MM.1S (cell line): ENCODE results near the gene AP5S1.

Source experiments
- DNase-seq: peaks from one replicate; pipeline ENCODE4 v3.0.0-alpha.2; 2015
- H2AFZ ChIP-seq: fragments of 300-600 bp; sonication (generic); 2 replicates; pipeline ENCODE4 v1.6.0; 2016; ENCODE audit warnings: antibody characterized with exemption, low read length
- H3F3A ChIP-seq: fragments of 300-600 bp; sonication (generic); 2 replicates; pipeline ENCODE4 v1.6.1; 2016; ENCODE audit warnings: mild to moderate bottlenecking, antibody characterized with exemption, low read length, moderate library complexity, mixed read lengths; ENCODE audit not compliant: insufficient read depth
- H3K27ac ChIP-seq: fragments of 300-600 bp; sonication (generic); 2 replicates; pipeline ENCODE4 v1.5.1; 2016; ENCODE audit warnings: mild to moderate bottlenecking, low read length
- H3K27me3 ChIP-seq: fragments of 300-600 bp; sonication (generic); replicated peaks from 2 replicates; pipeline ENCODE4 v1.6.0; 2016; ENCODE audit warnings: low read length; ENCODE audit not compliant: insufficient read depth
- H3K36me3 ChIP-seq: fragments of 300-600 bp; sonication (generic); replicated peaks from 2 replicates; pipeline ENCODE4 v1.6.1; 2016; ENCODE audit warnings: mild to moderate bottlenecking, low read length, mixed read lengths; ENCODE audit not compliant: insufficient read depth
- H3K4me1 ChIP-seq: fragments of 300-600 bp; sonication (generic); 2 replicates; pipeline ENCODE4 v1.6.1; 2016; ENCODE audit warnings: low read length, mixed read lengths
- H3K4me2 ChIP-seq: fragments of 300-600 bp; sonication (generic); 2 replicates; pipeline ENCODE4 v1.6.0; 2016; ENCODE audit warnings: low read depth, low read length
- H3K4me3 ChIP-seq: fragments of 300-600 bp; sonication (generic); 2 replicates; pipeline ENCODE4 v1.5.1; 2016; ENCODE audit warnings: low read length, mixed read lengths
- H3K79me2 ChIP-seq: fragments of 300-600 bp; sonication (generic); 2 replicates; pipeline ENCODE4 v1.6.1; 2016; ENCODE audit warnings: mixed run types, low read length, mixed read lengths
- H3K9ac ChIP-seq: fragments of 300-600 bp; sonication (generic); 2 replicates; pipeline ENCODE4 v1.6.1; 2016; ENCODE audit warnings: low read length, mixed read lengths
- H3K9me2 ChIP-seq: fragments of 300-600 bp; sonication (generic); replicated peaks from 2 replicates; pipeline ENCODE4 v1.6.1; 2016; ENCODE audit warnings: mild to moderate bottlenecking, low read length, mixed read lengths; ENCODE audit not compliant: insufficient read depth
- H3K9me3 ChIP-seq: fragments of 300-600 bp; sonication (generic); replicated peaks from 2 replicates; pipeline ENCODE4 v1.6.1; 2016; ENCODE audit warnings: mild to moderate bottlenecking, low read length, mixed read lengths; ENCODE audit not compliant: insufficient read depth
- H4K20me1 ChIP-seq: fragments of 300-600 bp; sonication (generic); 2 replicates; pipeline ENCODE4 v1.6.1; 2016; ENCODE audit warnings: mild to moderate bottlenecking, low read length, moderate library complexity, mixed read lengths; ENCODE audit not compliant: insufficient read depth
- CTCF ChIP-seq: fragments of 300-600 bp; sonication (generic); IDR thresholded peaks from 2 replicates; pipeline ENCODE4 v1.5.1; 2016; ENCODE audit warnings: antibody characterized with exemption, low read length, mixed read lengths
- EZH2 ChIP-seq: fragments of 300-600 bp; sonication (generic); optimal IDR thresholded peaks from 2 replicates; pipeline ENCODE3; 2017; ENCODE audit warnings: low read depth, mild to moderate bottlenecking, antibody characterized with exemption, low read length, mixed read lengths
- EZH2phosphoT487 ChIP-seq: fragments of 300-600 bp; sonication (generic); IDR thresholded peaks from 2 replicates; pipeline ENCODE4 v1.6.1; 2018; ENCODE audit warnings: antibody characterized with exemption, low read length

Gene AP5S1

DNA sequence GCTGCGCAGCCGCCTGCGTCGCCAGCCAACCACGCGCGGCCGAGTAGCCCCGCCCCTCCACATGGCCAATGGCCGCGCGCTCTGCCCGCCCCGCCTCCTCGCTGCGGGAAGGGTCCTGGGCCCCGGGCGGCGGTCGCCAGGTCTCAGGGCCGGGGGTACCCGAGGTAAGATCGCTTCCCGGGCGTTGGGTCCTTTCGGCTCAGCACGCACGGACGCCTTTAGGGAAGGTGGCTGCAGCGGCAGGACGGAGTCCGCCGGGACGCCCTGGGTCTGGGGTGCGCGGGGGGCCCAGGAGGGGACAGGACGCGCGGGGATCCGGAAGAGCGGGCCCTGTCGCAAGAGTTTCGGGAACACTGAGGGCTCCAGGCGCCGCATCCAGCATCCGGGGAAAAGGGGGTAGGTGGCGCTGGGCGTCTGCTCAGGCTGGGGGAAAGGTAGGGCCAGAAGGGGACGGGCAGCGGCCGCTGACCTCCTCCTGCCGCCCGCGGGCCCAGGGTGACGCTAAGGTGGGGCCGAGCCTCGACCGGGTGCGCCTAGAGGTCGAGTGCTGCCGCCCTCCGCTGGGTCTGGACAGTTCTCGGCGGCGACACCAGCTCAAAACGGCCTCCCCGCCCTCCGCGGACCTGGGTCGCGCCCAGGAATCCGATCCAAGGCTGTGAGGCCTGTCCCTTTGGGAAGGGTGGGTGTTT is 26.5 kb downstream of the AP5S1 start, which contains the start of gene MAVS:
TSS of gene MAVS (plus strand) at position 95 of the 689 bp plus-strand sequence. CDS start 7,791 bp downstream, outside the sequence.
- Histone ChIP-seq H3K4me2 (peak within 1 kb of the TSS; percentile 98), H3K27ac (peak within 1 kb of the TSS; percentile 33; the same call in 1 of the 2 replicates), H3K27me3 (no peaks in the 10 kb centered on the region), H3K4me3 (peak within 1 kb of the TSS; percentile 99), H3K4me1 (peaks cover 9% of the 10 kb centered on the region), H3K9me2 (no peaks in the 10 kb centered on the region), H2AFZ (peak within 1 kb of the TSS; percentile 87), H3K9me3 (no peaks in the 10 kb centered on the region), H3K79me2 (peaks cover 32% of the 10 kb centered on the region), H4K20me1 (no peaks in the 10 kb centered on the region), H3F3A (peaks cover 4% of the 10 kb centered on the region; the same call in 1 of the 2 replicates), H3K9ac (peak within 1 kb of the TSS; percentile 94), H3K36me3 (no peaks in the 10 kb centered on the region)
- TF ChIP-seq EZH2phosphoT487 (no peak), CTCF (0 out of 2 replicates have a peak, but pooled peaks have one; percentile 10)
- DNase-seq = peak; percentile 87

- Histone ChIP-seq H3F3A (peaks cover 4% of the 10 kb centered on the region; the same call in 1 of the 2 replicates), H2AFZ (peak overlapping the region; percentile 87), H3K27me3 (no peaks in the 10 kb centered on the region), H3K9me3 (no peaks in the 10 kb centered on the region), H3K4me2 (peak overlapping the region; percentile 79), H3K9me2 (no peaks in the 10 kb centered on the region), H3K27ac (peak overlapping the region; percentile 33; the same call in 1 of the 2 replicates), H3K4me1 (peaks cover 9% of the 10 kb centered on the region), H3K4me3 (peak overlapping the region; percentile 99), H3K36me3 (no peaks in the 10 kb centered on the region), H3K79me2 (peaks cover 32% of the 10 kb centered on the region), H3K9ac (peak overlapping the region; percentile 94), H4K20me1 (no peaks in the 10 kb centered on the region)
- DNase-seq = no peak
- TF ChIP-seq EZH2phosphoT487 = no peak
- no peak for TF ChIP-seq EZH2
- TF ChIP-seq CTCF = no peak
Observed at GRCh38 chr20:3847429-3847940, 27.1 kb downstream of the AP5S1 start.

DNA sequence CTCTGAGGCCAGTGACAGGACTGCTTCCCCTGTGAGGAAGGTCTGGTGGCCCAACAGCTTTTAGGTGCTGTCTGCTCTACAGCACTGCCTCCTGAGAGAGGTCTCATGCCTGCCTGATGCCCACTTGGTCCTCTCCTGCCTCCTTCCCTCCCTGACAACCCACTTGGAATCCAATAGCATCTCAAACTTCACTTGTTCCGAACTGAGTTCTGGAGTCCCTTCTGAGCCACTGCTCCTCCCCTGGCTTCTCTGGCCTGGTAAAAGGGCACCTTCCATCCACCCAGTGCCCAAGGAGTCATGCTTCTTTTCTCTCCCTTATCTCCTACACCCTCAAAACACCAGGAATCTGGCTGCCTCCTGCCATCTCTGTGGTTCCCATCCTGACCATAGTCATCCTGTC is 28.2 kb downstream of the AP5S1 start:
- Histone ChIP-seq H3K4me3 (no peak overlapping the region), H3K9ac (no peak overlapping the region), H3K79me2 (peaks cover 32% of the 10 kb centered on the region), H3K9me3 (no peaks in the 10 kb centered on the region), H3F3A (peaks cover 4% of the 10 kb centered on the region; the same call in 1 of the 2 replicates), H3K4me2 (no peak overlapping the region), H3K9me2 (no peaks in the 10 kb centered on the region), H2AFZ (no peak overlapping the region), H3K36me3 (no peaks in the 10 kb centered on the region), H4K20me1 (no peaks in the 10 kb centered on the region), H3K4me1 (peaks cover 9% of the 10 kb centered on the region), H3K27ac (no peak overlapping the region), H3K27me3 (no peaks in the 10 kb centered on the region)
- TF ChIP-seq EZH2phosphoT487 (no peak), EZH2 (no peak), CTCF (no peak)
- DNase-seq = no peak
